ENCODE results near the gene PLBD1.

PLBD1 gene

GRCh38 chr12:14570231-14570630 lies 2.5 kb upstream of the PLBD1 start:
- no peak for DNase-seq (ENCODE audit: low spot score)

- DNase-seq (ENCODE audit: low spot score), result no peak
Measured at GRCh38 chr12:14564336-14564959, 3.2 kb downstream of the PLBD1 start.

DNA sequence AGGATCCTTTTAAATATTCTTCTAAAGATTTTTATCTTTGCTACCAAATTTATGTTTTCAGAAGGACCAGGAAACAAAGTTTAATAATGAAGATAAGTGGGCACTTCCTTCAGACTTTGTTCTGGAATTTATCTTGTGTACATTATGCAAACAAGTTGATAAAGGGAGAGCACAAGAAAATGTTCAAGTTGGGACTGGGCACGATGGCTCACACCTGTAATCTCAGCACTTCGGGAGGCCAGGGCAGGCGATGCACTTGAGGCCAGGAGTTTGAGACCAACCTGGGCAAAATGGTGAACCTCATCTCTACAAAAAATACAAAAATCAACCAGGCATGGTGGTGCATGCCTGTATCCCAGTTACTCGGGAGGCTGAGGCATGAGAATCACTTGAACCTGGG lies 4.6 kb downstream of the PLBD1 start:
- DNase-seq (ENCODE audit: low spot score), result no peak

GRCh38 chr12:14562279-14562678 lies 5.4 kb downstream of the PLBD1 start:
- no peak for DNase-seq (ENCODE audit: low spot score)

GRCh38 chr12:14561677-14562238 lies 5.9 kb downstream of the PLBD1 start:
- no peak for DNase-seq (ENCODE audit: low spot score)

- no peak for DNase-seq (ENCODE audit: low spot score)
Measured at GRCh38 chr12:14560904-14561574, 6.6 kb downstream of the PLBD1 start.

DNA sequence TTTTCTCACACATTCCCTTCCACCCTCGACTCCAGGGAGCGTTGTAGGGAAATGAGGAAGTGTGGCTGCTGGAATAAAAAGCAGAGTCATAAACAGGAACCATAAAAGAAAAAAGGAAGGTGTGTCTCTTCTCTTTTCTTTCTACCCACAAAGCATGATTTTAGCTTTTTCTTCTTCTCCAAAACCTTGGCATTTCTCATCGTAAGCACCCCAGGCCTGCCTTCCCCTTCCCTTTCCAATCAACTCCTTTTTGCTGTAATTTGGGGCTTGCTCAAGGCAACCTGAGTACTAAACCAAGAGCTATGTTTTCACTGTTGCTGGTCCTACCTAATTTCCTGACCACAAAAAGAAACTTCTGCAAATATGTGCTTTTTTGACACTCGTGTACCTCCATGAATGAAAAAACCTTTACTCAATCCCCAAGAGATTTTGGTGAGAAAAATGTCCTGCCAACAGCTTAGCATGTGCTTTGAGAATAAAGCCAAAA lies 9.2 kb downstream of the PLBD1 start:
- no peak for DNase-seq (ENCODE audit: low spot score)

- DNase-seq (ENCODE audit: low spot score), result no peak
Measured at GRCh38 chr12:14557966-14558365, 9.7 kb downstream of the PLBD1 start.

DNA sequence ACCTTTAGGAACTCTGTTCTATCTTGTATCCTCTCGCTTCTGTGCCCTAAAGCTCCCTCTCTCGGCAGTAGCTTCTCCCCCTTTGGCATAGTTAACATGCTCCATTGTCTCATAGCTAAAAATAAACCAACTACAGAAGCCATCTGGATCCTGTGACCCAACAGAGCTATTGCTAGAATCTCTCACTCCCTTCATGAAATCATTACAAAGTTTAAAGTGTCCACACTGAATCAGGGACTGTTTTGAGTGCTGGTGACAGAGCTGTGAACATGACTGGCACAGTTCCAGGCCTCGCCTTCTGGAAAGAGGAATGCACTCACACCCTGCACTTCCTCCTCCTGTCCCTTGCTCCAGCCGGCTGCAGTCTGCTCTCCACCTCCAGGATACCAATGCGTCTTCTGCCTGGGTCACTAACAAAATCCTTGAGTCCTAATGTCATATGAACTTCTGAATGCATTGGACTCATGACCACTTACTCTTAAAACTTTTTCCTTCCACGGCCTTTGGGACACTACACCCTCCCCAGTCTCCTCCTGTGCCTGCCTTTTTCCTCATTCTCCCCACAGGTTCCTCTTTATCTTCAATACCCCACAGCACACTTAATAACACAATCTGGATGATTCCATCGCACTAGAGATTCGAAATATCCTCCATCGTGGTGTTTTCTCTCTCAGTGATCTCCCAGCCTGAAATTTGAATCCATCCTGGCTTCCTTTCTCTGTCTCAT lies 13.2 kb downstream of the PLBD1 start:
- no peak for DNase-seq (ENCODE audit: low spot score)

DNA sequence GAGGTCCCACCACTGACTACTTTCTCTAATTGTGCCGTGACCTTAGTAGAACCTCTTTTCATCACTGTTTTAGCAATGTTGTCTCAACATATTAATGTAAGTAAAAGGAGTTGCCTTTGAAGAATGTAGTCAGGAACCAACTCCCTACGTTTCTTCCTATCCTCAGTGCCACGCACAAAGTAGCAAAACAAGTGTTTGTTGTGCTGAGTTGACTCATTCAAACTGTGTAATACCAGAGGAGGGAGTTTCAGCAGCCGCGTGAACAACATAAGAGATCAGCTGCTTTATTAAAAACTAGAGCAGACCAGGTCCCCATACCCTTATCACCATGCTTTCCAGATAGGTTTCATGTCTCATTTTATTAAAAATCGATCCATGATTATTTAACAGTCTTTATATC lies 19.1 kb downstream of the PLBD1 start:
- no peak for DNase-seq (ENCODE audit: low spot score)

DNA sequence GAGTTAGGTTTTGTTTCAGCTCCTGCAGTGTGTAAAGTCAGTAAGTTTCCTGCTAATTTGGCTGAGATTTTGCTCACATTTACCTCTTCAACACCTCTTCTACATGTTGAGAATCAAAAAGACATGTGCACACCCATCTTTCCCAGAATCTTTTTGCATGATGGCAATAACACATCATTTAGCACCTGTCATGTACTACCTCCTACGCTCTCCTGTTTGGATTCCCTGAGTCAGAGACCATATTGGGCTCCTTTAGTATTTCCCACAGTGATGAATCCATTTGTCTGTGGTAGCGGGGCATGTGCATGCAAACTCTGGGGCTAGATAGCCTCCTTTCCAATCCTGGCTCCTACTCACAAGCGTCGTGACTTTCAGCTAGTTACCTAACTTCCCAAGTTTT lies 20.1 kb downstream of the PLBD1 start:
- no peak for DNase-seq (ENCODE audit: low spot score)

DNA sequence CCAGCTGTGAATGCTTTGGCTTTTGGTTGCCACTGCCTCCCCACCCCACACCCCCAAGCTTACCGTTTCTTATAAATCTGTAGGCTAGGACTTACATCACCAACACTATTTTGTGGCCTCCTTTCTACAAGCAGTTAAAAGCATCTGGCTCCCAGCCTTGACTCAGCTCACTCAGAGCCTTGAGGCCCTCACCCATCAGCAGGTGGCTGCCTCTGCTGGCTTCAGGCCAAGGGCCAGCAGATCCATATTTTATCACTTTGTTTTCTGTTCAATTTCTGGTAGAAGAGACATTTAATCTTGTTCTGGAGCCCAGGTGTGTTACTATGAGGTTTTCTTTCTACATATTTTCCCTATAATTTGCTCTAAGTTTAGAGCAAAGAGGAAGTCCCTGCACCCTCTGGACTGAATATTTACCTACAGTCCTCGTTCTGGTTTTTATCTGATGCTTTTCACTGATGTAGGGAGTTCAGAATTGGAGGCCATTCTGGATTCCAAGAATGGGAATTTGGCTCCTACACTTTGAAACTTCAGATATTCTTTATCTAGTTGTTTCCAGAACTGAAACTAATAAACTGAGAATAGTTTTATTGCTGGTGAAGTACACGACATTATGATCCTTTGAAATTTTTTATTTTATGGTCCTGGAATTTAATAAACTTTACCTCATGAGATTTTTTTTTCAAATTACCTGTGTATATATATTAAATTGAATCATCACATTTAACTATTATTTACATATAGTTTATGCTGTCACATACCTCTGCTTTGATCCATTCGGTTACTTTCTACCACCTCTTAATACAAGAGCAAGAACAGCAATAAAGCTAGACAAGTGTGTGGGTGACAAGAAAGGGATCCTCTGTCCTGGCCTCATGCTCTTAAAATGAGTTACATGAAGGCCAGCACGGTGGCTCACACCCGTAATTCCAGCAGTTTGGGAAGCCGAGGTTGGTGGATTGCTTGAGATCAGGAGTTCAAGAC lies 22.2 kb downstream of the PLBD1 start:
- DNase-seq (ENCODE audit: low spot score), result no peak

- DNase-seq (ENCODE audit: low spot score), result no peak
Measured at GRCh38 chr12:14540801-14541462, 26.8 kb downstream of the PLBD1 start.

- no peak for DNase-seq (ENCODE audit: low spot score)
Measured at GRCh38 chr12:14537088-14537487, 30.6 kb downstream of the PLBD1 start.

GRCh38 chr12:14532152-14532551 lies 35.5 kb downstream of the PLBD1 start:
- DNase-seq (ENCODE audit: low spot score), result no peak

DNA sequence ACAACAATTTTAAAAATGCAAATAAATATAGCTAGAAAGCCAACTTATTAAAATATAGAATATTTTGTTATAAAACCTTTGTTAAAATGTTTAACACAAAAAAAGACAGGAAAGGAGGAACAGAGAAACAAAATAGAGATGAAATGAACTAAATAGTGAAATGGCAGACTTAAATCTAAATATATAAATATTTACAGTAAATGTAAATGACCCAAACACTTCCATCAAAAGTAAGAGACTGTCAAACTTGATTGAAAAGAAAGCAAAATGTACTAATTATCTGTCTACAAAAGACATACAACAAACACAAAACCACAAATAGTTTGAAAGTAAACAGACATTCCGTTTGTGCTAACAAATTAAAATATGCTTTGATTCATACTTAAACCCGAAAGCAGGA lies 41.7 kb downstream of the PLBD1 start:
- DNase-seq (ENCODE audit: low spot score), result no peak

GRCh38 chr12:14521822-14522221 lies 45.9 kb downstream of the PLBD1 start:
- no peak for DNase-seq (ENCODE audit: low spot score)

DNA sequence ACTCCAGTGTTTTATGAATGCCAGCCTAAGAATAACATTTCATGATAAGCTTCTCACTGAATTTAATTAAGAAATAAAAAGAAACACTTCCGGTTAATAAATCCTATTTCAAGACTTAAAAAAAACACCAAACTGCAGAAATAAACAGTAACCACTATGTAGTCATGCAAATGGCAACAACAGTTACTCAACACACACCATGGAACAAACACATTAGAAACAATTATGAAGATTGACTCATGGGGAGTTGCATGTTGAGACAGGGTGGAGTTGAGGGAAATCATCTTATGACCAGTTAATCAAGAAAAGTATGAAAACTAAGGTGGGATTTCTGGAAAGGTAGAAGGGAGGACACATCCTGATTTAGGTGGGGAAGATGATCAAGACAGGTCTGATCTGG lies 52.7 kb downstream of the PLBD1 start:
- no peak for DNase-seq (ENCODE audit: low spot score)

DNA sequence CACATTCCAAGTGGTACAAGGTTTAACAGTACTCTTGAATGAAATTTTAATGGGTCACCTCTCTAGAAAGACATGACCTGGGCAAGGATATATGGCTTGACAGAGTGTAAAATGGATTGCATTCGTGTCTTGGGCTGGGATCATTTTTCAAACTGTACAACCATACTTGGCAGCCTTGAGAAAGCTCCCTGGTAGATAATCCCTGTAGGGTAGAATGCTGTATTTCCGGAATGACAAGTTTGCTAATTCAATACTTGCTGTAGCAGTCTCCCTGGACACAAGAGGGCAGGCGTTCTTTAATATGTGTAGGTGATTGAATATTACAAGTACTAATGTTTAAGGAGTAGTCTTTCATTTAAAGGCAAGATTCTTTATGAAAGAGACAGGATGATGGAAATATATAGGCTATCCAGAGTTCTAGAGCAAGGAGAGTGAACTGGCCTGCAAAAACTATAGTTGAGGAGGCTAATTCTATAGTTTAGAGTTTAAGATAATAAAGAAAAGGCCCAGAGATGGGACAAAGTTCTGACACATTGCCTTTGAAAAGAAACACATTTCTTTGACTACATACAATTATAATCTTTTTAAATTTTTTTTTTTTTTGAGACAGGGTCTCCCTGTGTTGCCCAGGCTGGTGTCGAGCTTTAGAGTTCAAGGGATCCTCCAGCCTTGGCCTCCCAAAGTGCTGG lies 53.4 kb downstream of the PLBD1 start:
- no peak for DNase-seq (ENCODE audit: low spot score)

- DNase-seq (ENCODE audit: low spot score), result no peak
Measured at GRCh38 chr12:14510574-14510973, 57.1 kb downstream of the PLBD1 start.

All from hematopoietic multipotent progenitor cell treated with erythropoietin and hydrocortisone succinate and interleukin-3 and kit ligand, for 15 days (in vitro differentiated cells).